GM21529 (cell line): Measurements from ENCODE around the gene HSPA1B.

Experiments used
- ATAC-seq: cut with Tn5 transposase; IDR thresholded peaks from one replicate; pipeline ENCODE4 v1.9.1; 2021; ENCODE audit not compliant: unreplicated experiment

The HSPA1B gene

DNA sequence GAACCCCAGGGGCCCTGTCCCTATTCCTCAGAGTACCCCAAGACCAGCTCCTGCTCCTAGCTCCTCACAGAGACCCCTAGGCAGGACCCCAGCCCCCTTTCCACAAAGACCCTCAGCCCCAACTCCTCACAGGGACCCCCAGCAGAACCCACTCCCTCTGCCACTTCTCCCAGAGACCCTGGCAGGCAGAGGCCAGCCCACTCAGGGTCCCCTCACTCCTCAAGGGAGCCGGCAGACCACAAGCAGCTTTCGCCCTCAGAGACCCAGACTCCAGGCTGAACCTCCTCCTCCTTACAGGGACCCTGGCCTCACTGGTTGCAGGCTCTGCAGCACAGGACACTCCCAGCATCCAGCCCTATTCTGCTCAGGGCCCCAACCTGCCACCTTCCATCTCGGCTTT is 50.7 kb downstream of the HSPA1B start:
- no peak for ATAC-seq

- ATAC-seq, result no peak
Measured at GRCh38 chr6:31878726-31879125, 51.2 kb downstream of the HSPA1B start, which contains the start of gene SLC44A4. TSS of gene SLC44A4 (minus strand) at chr6:31878997. CDS start at chr6:31878980, 17 bp downstream.

GRCh38 chr6:31879143-31879542 is 51.6 kb downstream of the HSPA1B start:
- no peak for ATAC-seq
